ENCODE measurements around the gene VASH2.

The VASH2 gene

DNA sequence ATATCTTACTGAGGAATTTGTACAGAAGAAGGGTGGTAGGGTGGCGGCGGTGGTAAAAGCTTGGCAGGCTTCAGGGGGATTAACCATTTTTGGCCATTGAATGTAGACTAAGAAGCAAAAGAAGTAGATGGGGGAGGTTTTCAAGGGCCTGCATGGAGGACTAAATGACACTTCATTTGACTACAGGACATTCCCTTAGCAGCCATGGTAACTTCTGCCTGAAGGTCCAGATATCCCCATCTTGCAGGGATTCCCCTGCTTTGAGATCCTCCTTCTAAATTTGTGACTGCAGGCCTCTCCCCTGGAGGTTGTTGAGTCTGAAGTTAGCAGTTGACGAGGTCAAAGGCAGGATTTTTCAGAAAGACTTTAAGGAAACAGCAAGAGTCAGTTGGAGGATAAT is 4.8 kb downstream of the VASH2 start:
- no peak overlapping the region for H3K27ac ChIP-seq (ENCODE audit: low read length, poor library complexity, severe bottlenecking)
- H4K91ac ChIP-seq (ENCODE audit: low read length), result no peak overlapping the region
- H3K9me3 ChIP-seq (ENCODE audit: control insufficient read depth, low read length), result no peaks in the 10 kb centered on the region
- H4K8ac ChIP-seq (ENCODE audit: low read length), result no peak overlapping the region
- no peak overlapping the region for H3K4ac ChIP-seq (ENCODE audit: low read depth in 1 of 2, low read length in 2 of 2)
- DNase-seq, result no peak
- no peaks in the 10 kb centered on the region for H3K79me1 ChIP-seq (replicated peaks; ENCODE audit: low read length, poor library complexity, severe bottlenecking)
- H2BK120ac ChIP-seq (ENCODE audit: low read depth, low read length), result no peak overlapping the region
- no peak overlapping the region for H2AK5ac ChIP-seq (ENCODE audit: low read length, severe bottlenecking)
- no peak overlapping the region for H3K23ac ChIP-seq (ENCODE audit: low read length in 2 of 2)
- peaks cover 0 to 87% of the 10 kb centered on the region in 2 experiments for H3K27me3 ChIP-seq (ENCODE audit: control insufficient read depth in 1 of 2, insufficient read depth in 1 of 2, low read length in 2 of 2)
- no peak overlapping the region for H3K4me2 ChIP-seq (ENCODE audit: low read length, poor library complexity, severe bottlenecking)
- H2BK5ac ChIP-seq (ENCODE audit: low read depth, low read length, poor library complexity, severe bottlenecking), result no peak overlapping the region
- peaks cover 0 to 2% of the 10 kb centered on the region in 2 experiments for H3K36me3 ChIP-seq (ENCODE audit: control insufficient read depth in 1 of 2, insufficient read depth in 2 of 2, low read depth in 1 of 2, low read length in 2 of 2)
- H3K14ac ChIP-seq (ENCODE audit: low read length in 2 of 2), result no peak overlapping the region
- H2AFZ ChIP-seq (ENCODE audit: low read depth, low read length), result no peak overlapping the region
- H3K18ac ChIP-seq (ENCODE audit: low read depth in 1 of 2, low read length in 2 of 2), result no peak overlapping the region
- peaks cover 25% of the 10 kb centered on the region for H3K4me1 ChIP-seq (ENCODE audit: control insufficient read depth, insufficient read depth, low read depth, low read length)
- H3K9ac ChIP-seq (ENCODE audit: low read length), result no peak overlapping the region
- WGBS, result 92% methylated on average over 3 of the region's 3 CpGs
- no peak overlapping the region for H3K4me3 ChIP-seq (ENCODE audit: insufficient read depth in 1 of 2, low read depth in 1 of 2, low read length in 2 of 2)
- H2BK12ac ChIP-seq (ENCODE audit: low read length in 2 of 2), result no peak overlapping the region
- H2BK15ac ChIP-seq (ENCODE audit: low read depth, poor library complexity, severe bottlenecking), result no peak overlapping the region

DNA sequence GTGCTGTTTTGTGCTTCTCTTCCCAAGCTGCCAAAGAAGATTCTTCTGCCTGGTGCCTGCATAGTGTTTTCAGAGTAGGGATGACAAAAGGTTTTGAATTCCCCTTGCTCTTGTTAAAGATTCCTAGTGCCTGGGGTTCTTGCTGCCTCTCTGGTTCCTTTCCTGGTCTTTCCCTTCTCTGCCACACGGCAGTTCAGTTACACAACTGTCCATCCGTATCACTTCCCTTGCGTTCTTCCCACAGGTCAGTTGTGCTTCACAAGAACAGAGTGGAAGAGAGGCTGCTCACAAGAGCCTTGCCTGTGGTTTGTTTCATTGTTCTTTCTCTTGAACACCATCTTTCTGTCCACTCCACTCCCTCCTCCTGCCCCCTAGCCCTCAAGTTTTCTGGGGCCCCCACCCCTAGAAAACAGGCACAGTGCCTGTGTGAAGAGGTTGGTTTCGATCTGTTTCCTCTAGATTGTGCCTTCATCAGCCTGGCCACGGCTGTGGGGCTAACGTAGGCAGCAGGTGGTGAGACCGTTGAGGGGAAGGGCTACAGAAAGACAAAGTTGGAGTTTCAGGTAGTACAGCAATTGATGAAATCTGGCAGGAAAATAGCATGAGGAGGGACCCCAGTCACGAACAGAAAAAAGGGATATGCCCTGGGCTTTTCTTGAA is 5.8 kb downstream of the VASH2 start:
- Histone ChIP-seq H4K91ac (ENCODE audit: low read length) (no peak overlapping the region), H3K27ac (ENCODE audit: low read length, poor library complexity, severe bottlenecking) (no peak overlapping the region), H3K14ac (ENCODE audit: low read length in 2 of 2) (no peak overlapping the region), H4K8ac (ENCODE audit: low read length) (no peak overlapping the region), H2BK120ac (ENCODE audit: low read depth, low read length) (no peak overlapping the region), H2BK12ac (ENCODE audit: low read length in 2 of 2) (no peak overlapping the region), H3K18ac (ENCODE audit: low read depth in 1 of 2, low read length in 2 of 2) (no peak overlapping the region), H2AFZ (ENCODE audit: low read depth, low read length) (no peak overlapping the region), H3K23ac (ENCODE audit: low read length in 2 of 2) (no peak overlapping the region), H3K27me3 (ENCODE audit: control insufficient read depth in 1 of 2, insufficient read depth in 1 of 2, low read length in 2 of 2) (peaks cover 0 to 86% of the 10 kb centered on the region in 2 experiments), H3K36me3 (ENCODE audit: control insufficient read depth in 1 of 2, insufficient read depth in 2 of 2, low read depth in 1 of 2, low read length in 2 of 2) (peaks cover 0 to 2% of the 10 kb centered on the region in 2 experiments), H3K4me3 (ENCODE audit: insufficient read depth in 1 of 2, low read depth in 1 of 2, low read length in 2 of 2) (no peak overlapping the region), H3K4me1 (ENCODE audit: control insufficient read depth, insufficient read depth, low read depth, low read length) (peaks cover 18% of the 10 kb centered on the region), H2BK15ac (ENCODE audit: low read depth, poor library complexity, severe bottlenecking) (no peak overlapping the region), H3K4me2 (ENCODE audit: low read length, poor library complexity, severe bottlenecking) (no peak overlapping the region), H3K4ac (ENCODE audit: low read depth in 1 of 2, low read length in 2 of 2) (no peak overlapping the region), H2AK5ac (ENCODE audit: low read length, severe bottlenecking) (no peak overlapping the region), H3K9ac (ENCODE audit: low read length) (no peak overlapping the region), H2BK5ac (ENCODE audit: low read depth, low read length, poor library complexity, severe bottlenecking) (no peak overlapping the region), H3K9me3 (ENCODE audit: control insufficient read depth, low read length) (no peaks in the 10 kb centered on the region), H3K79me1 (replicated peaks; ENCODE audit: low read length, poor library complexity, severe bottlenecking) (no peaks in the 10 kb centered on the region)
- WGBS, result 89% methylated on average over 8 of the region's 8 CpGs
- DNase-seq, result no peak

DNA sequence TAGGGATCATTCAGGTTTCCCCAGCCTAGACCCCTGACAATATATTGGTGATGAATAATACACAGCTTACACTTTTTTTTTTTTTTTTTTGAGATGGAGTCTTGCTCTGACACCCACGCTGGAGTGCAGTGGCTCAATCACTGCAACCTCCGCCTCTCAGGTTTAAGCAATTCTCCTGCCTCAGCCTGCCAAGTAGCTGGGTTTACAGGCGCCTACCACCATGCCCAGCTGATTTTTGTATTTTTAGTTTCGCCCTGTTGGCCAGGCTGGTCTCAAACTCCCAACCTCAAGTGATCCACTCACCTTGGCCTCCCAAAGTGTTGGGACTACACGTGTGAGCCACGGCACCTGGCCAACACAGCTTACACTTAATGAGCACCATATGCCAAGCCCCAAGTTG is 7.2 kb downstream of the VASH2 start:
- 96% methylated on average over 6 of the region's 6 CpGs for WGBS
- Histone ChIP-seq H4K8ac (ENCODE audit: low read length) (no peak overlapping the region), H3K14ac (ENCODE audit: low read length in 2 of 2) (no peak overlapping the region), H3K27ac (ENCODE audit: low read length, poor library complexity, severe bottlenecking) (no peak overlapping the region), H3K27me3 (ENCODE audit: control insufficient read depth in 1 of 2, insufficient read depth in 1 of 2, low read length in 2 of 2) (peaks cover 0 to 86% of the 10 kb centered on the region in 2 experiments), H3K4ac (ENCODE audit: low read depth in 1 of 2, low read length in 2 of 2) (no peak overlapping the region), H3K79me1 (replicated peaks; ENCODE audit: low read length, poor library complexity, severe bottlenecking) (no peaks in the 10 kb centered on the region), H3K4me3 (ENCODE audit: insufficient read depth in 1 of 2, low read depth in 1 of 2, low read length in 2 of 2) (no peak overlapping the region), H3K9ac (ENCODE audit: low read length) (no peak overlapping the region), H2BK120ac (ENCODE audit: low read depth, low read length) (no peak overlapping the region), H2AK5ac (ENCODE audit: low read length, severe bottlenecking) (peak overlapping the region; percentile 20), H2AFZ (ENCODE audit: low read depth, low read length) (no peak overlapping the region), H2BK12ac (ENCODE audit: low read length in 2 of 2) (no peak overlapping the region), H3K9me3 (ENCODE audit: control insufficient read depth, low read length) (no peaks in the 10 kb centered on the region), H3K18ac (ENCODE audit: low read depth in 1 of 2, low read length in 2 of 2) (peak overlapping the region in 1 of 2 experiments; percentile 35), H3K23ac (ENCODE audit: low read length in 2 of 2) (no peak overlapping the region), H3K4me2 (ENCODE audit: low read length, poor library complexity, severe bottlenecking) (no peak overlapping the region), H2BK5ac (ENCODE audit: low read depth, low read length, poor library complexity, severe bottlenecking) (no peak overlapping the region), H2BK15ac (ENCODE audit: low read depth, poor library complexity, severe bottlenecking) (no peak overlapping the region), H4K91ac (ENCODE audit: low read length) (no peak overlapping the region), H3K36me3 (ENCODE audit: control insufficient read depth in 1 of 2, insufficient read depth in 2 of 2, low read depth in 1 of 2, low read length in 2 of 2) (peaks cover 0 to 2% of the 10 kb centered on the region in 2 experiments), H3K4me1 (ENCODE audit: control insufficient read depth, insufficient read depth, low read depth, low read length) (peaks cover 14% of the 10 kb centered on the region)
- DNase-seq, result no peak

DNA sequence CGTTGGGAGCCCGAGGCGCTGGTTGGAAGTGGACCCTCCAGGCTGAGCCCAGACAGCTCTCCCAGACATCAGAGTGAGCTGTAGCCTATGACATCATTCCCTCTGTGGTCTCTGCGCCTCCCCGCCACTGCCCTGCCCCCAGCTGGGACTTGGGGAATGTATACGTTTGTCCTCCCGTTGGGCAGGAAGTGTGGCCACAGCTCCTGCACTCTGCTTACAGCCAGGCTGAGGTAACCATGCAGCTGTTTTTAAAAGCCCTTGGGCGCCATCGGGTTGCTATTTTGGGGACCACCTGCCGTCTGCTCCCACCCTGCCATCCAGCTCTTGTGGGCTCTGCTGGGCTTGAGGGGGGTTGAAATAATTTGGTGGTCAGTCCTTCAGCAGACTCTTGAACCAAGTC is 7.8 kb downstream of the VASH2 start:
- no peak overlapping the region for H3K18ac ChIP-seq (ENCODE audit: low read depth in 1 of 2, low read length in 2 of 2)
- H3K4me2 ChIP-seq (ENCODE audit: low read length, poor library complexity, severe bottlenecking), result no peak overlapping the region
- H2BK120ac ChIP-seq (ENCODE audit: low read depth, low read length), result no peak overlapping the region
- no peak overlapping the region for H4K8ac ChIP-seq (ENCODE audit: low read length)
- H4K91ac ChIP-seq (ENCODE audit: low read length), result no peak overlapping the region
- no peak overlapping the region for H3K14ac ChIP-seq (ENCODE audit: low read length in 2 of 2)
- H3K36me3 ChIP-seq (ENCODE audit: control insufficient read depth in 1 of 2, insufficient read depth in 2 of 2, low read depth in 1 of 2, low read length in 2 of 2), result peaks cover 0 to 2% of the 10 kb centered on the region in 2 experiments
- H3K4ac ChIP-seq (ENCODE audit: low read depth in 1 of 2, low read length in 2 of 2), result no peak overlapping the region
- WGBS, result 47% methylated on average over 10 of the region's 10 CpGs
- no peak overlapping the region for H2BK5ac ChIP-seq (ENCODE audit: low read depth, low read length, poor library complexity, severe bottlenecking)
- peak; percentile 83 for DNase-seq
- no peak overlapping the region for H2BK12ac ChIP-seq (ENCODE audit: low read length in 2 of 2)
- no peak overlapping the region for H3K4me3 ChIP-seq (ENCODE audit: insufficient read depth in 1 of 2, low read depth in 1 of 2, low read length in 2 of 2)
- peaks cover 0 to 86% of the 10 kb centered on the region in 2 experiments for H3K27me3 ChIP-seq (ENCODE audit: control insufficient read depth in 1 of 2, insufficient read depth in 1 of 2, low read length in 2 of 2)
- H2BK15ac ChIP-seq (ENCODE audit: low read depth, poor library complexity, severe bottlenecking), result no peak overlapping the region
- H3K9me3 ChIP-seq (ENCODE audit: control insufficient read depth, low read length), result no peaks in the 10 kb centered on the region
- H3K4me1 ChIP-seq (ENCODE audit: control insufficient read depth, insufficient read depth, low read depth, low read length), result peaks cover 14% of the 10 kb centered on the region
- H3K27ac ChIP-seq (ENCODE audit: low read length, poor library complexity, severe bottlenecking), result peak overlapping the region; percentile 5
- H3K79me1 ChIP-seq (replicated peaks; ENCODE audit: low read length, poor library complexity, severe bottlenecking), result no peaks in the 10 kb centered on the region
- H3K23ac ChIP-seq (ENCODE audit: low read length in 2 of 2), result no peak overlapping the region
- H3K9ac ChIP-seq (ENCODE audit: low read length), result no peak overlapping the region
- no peak overlapping the region for H2AFZ ChIP-seq (ENCODE audit: low read depth, low read length)
- peak overlapping the region; percentile 58 for H2AK5ac ChIP-seq (ENCODE audit: low read length, severe bottlenecking)

All from mesenchymal stem cell (in vitro differentiated cells and primary cell).